HG03175 (cell line): ENCODE results near the gene AQP6.
A peak's percentile ranks its signal among the peaks of the same experiment; 100 is the strongest.
"Not testable (repeated sequence)": the region's sequence is repeated elsewhere in the genome, so short reads cannot be mapped to it uniquely, and the experiment has no call there.

ENCODE experiments used
- ATAC-seq: cut with Tn5 transposase; IDR thresholded peaks from one replicate; pipeline ENCODE4 v1.9.1; 2021; ENCODE audit warnings: mild to moderate bottlenecking, moderate library complexity; ENCODE audit not compliant: unreplicated experiment

The AQP6 gene

DNA sequence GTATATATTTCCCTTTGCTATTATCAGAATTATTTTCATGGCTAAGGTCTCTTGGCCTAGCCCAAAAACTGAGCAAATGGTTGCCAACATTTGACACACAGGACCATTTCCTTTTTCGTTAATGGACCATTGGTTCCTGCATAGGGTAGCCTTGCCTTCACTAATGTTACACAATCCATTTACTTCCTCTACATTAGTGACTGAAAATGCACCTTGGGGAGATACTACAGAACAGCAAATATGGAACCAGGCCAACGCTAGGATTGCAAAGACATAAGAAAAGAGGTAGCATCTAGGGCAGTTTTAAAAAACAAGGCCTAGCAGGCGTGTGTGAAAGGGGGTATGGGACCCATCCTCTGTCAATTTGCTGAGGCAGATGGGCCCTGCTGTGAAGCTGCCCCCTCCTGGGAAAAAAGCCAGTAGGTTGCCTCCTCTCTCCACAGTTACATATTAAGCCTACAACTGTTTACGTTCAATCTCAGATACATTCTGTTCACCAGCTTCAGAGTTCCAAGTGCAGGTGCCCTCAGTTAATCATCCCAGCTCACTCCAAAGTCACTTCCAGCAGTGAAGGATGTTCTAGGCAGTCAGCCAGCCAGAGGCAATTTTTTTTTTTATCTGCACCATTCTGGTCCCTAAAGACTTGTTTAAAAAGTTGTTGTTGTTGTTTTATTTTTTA lies 15.0 kb downstream of the AQP6 start:
- ATAC-seq, result no peak

DNA sequence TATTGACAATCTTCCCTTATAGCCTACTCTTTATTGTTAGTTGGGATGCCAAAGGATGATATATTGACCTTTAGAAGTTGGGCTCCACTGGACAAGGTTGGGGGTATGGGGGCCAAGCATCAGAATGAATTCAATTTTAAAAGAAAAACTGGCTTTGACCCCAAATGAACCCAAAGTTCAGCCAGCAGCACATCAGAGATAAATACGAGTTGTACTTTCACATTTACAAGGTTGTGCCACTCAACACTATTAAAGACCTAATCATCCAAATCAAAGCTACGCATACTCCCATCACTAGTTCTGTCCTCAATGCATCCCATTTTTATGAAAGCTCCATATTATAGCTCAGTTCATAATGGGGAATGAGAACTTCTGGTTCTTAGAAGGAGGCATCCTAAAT lies 16.7 kb downstream of the AQP6 start:
- ATAC-seq, result not testable (repeated sequence)

DNA sequence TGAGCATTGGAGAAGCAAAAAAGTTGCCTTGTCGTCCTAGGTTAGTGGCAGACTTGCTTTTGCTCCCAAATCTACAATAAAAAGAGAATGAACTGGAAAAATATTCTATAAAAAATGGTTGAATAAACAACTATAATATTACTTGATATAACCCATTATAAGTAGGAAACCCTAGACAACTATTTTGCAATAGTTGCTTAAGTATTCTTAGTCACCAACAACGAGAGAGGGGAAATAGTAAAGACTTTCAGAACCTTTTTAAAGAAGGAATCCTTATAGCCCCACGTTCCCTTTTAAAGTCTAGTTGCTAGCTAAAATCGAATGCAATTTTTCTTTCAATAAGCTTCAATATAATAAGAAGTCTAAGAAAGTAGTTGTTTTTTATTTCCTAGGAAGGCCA lies 17.5 kb downstream of the AQP6 start:
- no peak for ATAC-seq

DNA sequence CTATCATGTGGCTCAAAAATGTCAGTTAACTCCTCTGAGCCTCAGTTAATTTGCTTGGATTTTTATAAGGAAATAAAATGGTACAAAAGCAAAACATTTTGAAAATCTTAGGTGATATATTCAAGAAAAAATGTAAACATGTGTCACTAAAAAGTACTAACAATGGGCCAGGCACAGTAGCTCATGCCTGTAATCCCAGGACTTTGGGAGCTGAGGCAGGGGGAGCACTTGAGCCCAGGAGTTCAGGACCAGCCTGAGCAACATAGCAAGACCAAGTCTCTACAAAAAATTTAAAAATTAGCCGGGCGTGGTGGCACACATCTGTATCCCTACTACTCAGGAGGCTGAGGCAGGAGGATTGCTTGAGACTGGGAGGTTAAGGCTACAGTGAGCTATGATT lies 25.7 kb downstream of the AQP6 start:
- no peak for ATAC-seq

DNA sequence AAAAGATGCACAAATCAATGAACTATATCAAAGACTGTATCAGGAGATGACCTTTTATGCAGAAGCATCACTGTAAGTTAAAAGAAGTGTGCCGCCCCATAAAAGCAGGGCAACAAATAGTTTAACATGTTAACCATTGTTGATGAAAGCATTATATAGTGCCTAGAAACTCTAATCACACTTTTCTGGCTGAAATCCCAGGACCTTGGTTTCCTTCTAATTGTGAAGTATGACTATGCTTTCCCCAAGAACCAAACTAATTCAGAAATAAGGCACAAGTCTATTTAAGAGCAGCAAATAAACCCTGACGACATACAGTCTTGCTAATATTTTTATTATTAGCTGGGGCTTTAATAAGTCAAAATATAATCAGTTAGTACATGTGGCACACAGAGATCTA lies 30.8 kb downstream of the AQP6 start:
- ATAC-seq, result no peak

DNA sequence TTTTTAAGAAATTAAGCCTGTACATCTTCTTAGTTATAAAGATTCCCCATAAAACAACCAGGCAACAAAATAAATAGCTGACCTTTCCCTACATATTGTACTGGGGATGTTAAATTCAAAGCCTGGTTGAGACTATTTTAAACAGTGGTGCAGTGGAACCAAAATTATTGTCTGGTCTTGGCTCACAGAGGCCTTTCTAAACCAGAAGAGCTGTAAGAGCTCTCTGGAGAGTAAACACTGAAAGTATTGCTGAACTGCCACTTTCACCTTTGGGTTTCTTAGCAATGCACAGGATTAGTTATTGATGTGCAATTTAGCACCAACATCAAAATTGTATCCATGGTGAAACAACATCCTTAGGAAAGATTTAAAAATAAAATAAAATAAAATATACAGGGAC lies 31.9 kb downstream of the AQP6 start:
- ATAC-seq, result no peak

DNA sequence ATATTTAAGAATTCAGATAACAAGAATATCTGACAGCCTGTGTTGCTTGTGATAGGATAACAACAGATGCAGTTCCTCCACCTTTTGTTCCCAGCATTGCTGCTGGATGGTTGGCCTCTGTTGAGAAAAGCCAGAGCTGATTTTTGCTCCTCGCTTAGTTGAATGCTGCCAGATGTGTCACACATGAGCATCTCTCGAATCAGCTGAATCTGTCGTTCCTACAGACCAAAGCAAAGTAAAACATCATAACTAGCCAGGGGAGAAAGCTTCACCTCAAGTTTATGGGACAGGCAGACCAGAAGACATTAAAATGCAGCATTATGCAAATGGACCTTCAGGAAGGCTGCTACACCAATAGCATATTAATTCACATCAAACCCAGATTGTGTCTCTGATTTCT lies 32.4 kb downstream of the AQP6 start:
- ATAC-seq, result no peak

DNA sequence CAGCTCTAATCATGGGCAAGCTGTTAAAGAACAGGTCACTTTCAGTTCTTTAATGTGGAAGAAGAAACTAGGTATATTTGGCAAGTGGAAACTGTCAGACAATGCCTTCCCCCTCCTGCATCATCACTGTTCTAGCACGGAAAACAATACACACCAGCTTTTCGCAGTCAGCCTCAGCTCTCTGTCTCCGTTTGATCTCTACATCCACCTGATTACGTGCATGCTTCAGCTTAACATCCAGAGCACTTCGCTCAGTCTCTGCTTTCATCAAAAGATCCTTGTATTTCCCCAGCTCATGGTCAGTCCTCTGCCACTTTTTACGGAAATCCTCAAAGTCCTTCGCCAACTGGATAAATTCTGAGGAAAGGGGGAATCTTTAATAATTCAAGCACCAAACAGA lies 33.5 kb downstream of the AQP6 start:
- no peak for ATAC-seq

DNA sequence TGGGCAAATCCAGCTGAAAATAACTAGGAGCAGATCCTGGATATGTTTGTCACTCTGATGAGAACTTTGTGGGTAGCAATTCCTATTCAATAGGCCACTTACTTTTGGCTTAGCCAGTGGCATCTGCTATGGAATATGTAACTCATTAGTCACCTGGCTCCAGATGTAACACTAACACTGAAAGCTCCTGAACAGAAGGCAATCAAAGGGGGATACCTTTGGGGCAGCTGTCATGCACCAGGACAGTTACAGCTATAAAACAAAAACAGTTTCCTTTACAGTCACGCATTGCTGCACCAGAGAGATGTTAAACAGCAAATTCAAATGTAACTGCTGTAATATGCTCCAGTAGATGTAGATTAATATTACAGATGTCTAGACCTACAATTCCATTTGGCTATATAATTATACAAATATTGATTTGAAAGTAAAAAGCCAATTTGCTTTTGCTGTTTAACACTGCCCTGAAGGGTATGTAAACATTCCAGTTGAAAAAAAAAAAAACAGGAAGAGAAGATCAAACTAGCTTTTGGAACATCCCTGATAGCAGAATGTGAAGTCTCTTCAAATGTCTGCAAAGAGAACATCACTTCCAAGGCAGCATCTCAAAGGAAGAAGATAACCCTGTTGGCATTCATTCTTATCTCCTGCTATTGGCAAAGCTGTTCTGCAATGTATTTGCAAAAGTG lies 34.2 kb downstream of the AQP6 start:
- ATAC-seq, result no peak

DNA sequence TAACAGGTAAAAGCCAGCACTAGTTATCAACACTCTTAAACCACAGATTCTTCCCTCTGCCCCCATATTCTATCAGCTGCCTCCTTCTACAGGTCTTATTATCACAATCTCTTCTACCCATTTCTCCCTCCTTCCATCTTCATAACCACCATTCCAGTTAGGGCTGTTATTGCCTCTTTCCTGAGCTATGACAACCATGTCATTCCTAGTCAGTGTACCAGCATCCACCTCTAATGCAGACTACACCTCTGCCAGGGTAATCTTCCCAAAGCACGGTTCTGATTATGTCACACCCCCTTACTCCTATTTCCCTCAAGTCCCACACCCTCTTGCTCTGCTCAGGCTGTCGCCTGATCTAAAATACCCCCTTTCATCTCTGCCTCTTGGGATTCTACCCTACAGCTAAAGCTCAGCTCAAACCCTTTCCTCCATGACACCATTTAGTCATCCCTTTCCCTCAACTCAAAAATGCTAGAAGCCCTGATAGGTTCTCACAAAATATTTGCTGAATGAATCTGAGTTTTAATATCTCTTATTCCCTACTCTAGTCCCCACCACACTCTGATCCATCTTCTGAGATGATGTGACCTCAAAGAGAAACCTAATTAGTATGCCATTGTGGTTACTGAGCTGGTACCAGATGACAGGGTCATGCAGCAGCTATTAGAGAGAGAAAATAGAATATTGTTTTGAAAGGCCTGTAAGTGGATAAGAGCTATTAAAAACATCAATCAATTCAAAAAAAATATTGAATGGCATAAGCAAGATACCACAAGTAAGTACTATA lies 40.8 kb downstream of the AQP6 start:
- no peak for ATAC-seq

DNA sequence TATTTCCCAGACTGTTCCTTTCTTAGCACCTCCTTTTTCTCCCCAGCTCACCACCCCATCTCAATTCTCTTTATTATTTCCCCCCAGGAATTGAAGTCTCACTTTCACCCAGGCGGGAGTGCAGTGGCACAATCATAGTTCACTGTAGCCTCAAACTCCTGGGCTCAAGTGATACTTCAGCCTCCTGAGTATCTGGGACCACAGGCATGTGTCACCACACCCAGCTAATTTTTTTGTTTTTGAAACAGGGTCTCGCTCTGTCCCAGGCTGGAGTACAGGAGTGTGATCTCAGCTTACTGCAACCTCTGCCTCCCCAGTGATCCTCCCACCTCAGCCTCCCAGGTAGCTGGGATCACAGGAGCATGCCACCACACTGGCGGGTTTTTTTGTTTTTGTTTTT lies 41.6 kb downstream of the AQP6 start:
- ATAC-seq, result no peak

DNA sequence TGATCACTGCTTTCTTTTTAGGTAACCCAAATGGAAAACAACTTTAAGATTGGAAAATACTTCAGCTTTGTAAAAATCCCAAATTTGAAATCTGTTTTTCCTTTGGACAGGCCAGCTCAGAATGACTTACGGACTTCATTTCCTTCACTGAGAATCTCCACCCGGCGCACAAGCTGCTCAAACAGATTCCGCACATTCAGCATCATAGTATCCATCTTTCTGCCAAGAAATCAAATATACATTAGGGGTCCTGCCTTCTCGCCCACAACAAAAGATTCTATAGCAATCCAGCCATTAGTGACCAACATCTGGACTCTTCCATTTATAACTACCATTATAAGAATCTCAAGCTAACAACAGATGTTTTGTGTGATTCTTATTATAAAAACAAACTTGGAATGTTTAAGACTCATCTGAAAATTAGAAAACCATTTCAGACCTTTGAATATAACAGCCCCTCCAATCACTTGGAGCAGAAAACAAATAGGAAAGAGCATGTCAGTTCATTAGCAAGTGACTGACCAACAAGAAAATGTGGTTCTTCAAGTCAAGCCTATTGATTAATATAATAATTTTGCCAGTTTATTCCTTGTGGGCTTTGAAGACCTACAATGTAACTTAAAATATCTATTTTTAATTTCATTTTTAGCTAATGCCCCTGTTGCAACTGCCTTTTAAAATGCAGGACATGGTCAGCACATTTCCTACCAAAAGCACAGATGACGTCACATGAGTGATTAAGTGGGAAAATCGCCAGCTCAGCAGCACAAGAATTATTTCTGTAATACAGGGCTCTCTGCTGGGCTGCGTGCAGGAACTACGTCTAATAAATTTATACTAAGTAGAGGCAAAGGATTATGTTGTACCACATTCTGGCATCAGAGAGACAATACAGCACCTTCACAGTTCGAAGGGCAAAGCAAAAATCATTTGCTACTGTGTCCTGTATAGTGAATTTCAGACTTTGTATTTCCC lies 44.0 kb downstream of the AQP6 start:
- no peak for ATAC-seq

DNA sequence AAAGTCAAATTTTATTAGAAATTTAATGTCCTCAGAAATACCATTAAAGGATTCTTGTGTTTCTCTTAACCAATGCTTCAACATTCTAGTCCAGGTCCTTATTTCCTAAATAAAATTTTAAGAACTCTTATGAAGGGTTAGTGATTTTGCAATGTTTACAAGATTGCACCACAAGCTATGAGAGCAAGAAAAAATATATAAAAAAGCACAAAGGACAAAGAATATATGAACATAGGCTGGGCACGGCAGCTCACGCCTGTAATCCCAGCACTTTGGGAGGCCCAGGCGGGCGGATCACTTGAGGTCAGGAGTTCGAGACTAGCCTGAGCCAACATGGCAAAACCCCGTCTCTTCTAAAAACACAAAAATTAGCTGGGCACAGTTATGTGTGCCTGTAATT lies 44.9 kb downstream of the AQP6 start:
- no peak for ATAC-seq

DNA sequence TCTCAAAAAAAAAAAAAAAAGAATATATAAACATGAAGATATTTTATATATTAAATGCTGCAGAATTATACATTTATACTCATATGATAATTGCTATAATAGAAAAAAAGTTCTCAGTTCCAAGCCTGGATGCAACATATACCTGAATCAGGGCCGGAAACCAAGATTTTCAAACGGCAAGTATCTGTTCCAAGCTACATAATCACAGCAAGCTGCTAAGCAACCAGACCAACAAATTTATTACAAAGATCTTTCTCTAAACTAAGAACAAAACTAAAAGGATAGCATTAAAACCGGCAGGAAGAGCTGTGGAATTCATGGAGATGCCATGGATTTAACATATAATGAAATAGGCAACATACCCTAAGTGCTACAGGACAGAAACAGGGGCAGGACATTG lies 45.4 kb downstream of the AQP6 start:
- ATAC-seq, result no peak

DNA sequence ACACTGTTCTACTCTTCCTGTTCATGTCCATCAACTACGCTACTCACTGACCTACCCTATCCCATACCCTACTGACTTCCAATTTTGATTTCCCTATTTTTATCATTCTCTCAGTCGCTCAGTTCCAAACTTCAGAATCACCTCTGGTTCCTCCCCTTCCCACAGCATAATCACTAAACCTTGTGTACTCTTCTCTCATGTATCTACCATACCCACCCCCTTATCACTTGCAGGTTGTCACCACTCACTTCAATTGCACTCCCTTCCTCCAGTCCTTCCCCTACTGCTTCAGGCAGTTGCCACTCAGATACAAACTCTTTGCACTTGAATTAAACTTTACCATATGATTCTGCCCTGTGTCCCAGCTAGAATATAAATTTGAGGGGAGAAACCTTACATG lies 46.2 kb downstream of the AQP6 start:
- ATAC-seq, result no peak

DNA sequence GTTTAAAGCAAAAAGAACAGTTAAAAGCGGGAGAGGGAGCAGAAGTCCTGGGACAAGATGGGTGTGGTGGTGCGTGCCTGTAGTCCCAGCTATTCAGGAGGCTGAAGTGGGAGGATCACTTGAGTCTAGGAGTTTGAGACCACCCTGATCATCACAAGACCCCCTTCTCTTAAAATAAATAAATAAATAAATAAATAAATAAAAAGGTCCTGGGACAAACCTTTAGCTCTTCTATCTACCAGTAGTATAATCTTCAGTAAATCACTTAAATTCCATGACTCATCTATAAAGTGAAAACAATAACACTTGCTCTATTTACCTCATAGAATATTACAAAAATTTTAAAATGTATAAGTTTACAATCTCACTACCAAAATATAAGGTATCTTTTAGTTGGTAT lies 46.8 kb downstream of the AQP6 start:
- no peak for ATAC-seq

DNA sequence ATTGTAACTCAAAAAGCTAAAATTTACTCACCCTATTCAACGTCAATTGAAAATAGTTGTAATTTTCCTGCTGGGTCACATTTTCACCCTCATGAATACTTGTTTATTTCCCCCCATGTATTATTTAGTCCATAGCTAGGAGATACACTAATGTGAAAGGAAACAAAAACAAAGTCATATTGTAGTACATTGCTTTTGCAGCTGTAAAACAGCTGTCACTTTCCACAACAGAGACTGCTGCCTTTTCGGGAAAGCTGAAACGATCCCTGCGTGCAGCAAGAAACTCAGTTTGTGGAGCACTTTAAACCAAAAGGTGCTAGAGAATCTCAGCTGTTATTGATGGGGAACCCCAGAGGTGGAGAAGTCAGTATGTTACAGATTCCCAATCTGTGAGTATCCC lies 48.3 kb downstream of the AQP6 start:
- ATAC-seq, result no peak

DNA sequence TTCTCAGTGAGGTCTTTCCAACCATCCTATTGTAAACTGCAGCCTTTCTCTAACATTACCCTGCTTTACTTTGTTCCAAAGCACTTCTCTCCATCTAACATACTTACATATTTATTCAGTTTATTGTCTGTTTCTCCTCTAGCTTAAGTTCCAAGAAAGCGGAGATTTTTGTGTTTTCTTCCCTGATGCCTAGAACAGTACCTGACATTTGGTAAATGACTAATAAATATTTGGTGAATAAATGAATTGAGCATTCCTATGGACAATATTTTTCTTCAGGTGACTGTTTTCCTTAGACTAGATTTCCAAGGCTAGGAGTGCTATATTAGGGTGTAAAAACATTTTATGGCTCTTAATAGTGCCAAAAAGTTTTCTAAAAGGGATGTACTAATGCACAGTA lies 50.2 kb downstream of the AQP6 start:
- ATAC-seq, result no peak

DNA sequence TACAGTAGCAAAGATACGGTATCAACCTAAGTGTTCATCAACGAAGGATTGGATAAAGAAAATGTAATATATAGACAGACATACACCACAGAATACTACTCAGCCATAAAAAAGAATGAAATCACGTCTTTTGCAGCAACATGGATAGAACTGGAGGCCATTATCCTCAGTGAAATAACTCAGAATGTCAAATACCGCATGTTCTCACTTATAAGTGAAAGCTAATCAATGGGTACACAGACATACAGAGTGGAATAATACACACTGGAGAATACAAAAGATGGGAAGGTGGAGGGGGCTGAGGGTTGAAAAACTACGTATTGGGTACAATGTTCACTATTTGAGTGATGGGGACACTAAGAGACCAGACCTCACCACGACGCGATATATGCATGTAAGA lies 51.5 kb downstream of the AQP6 start:
- ATAC-seq, result no peak

DNA sequence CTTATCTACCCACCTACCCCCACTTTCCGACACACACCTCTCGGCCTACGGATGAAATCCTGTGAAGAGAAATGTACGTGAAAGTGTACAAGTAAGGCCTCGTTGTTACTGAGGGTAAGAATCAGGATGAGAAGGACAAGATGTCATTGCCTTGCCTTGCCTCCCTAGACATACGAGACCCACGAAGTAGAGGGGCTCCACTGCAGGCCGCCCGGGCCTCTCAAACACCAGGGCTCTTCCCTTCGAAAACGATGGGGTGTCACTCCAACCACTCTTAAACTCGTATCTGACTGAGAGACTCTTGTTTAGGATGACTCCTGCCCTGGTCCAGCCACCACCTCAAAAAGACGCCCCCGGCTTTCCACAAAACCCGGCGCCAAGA lies 52.0 kb downstream of the AQP6 start:
- ATAC-seq, result peak; percentile 10
